GM21717 (cell line): ENCODE measurements around the gene PAX7.
"Not testable (repeated sequence)": the region's sequence is repeated elsewhere in the genome, so short reads cannot be mapped to it uniquely, and the experiment has no call there.

ENCODE experiments used
- ATAC-seq: cut with Tn5 transposase; IDR thresholded peaks from one replicate; pipeline ENCODE4 v1.9.1; 2021; ENCODE audit warnings: mild to moderate bottlenecking, moderate library complexity; ENCODE audit not compliant: unreplicated experiment

The PAX7 gene

DNA sequence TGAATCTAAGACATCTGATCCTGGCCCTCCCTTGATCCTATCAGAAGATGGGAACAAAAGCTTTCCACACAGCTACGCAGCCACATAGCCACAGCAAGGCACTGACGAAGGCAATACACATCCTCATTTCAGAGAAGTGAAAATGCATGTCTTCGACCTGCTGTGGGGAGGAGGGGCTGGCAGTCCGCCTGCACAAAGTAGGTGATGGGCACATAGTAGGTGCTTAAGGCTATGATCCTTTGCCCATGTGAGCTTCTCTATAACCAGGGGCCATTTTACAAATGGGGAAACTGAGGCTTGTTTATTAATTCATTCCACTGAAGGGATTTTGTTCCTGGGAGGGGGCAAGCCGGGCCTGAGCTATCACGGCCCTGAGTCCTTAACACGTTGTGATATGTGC is 94.2 kb downstream of the PAX7 start:
- no peak for ATAC-seq

DNA sequence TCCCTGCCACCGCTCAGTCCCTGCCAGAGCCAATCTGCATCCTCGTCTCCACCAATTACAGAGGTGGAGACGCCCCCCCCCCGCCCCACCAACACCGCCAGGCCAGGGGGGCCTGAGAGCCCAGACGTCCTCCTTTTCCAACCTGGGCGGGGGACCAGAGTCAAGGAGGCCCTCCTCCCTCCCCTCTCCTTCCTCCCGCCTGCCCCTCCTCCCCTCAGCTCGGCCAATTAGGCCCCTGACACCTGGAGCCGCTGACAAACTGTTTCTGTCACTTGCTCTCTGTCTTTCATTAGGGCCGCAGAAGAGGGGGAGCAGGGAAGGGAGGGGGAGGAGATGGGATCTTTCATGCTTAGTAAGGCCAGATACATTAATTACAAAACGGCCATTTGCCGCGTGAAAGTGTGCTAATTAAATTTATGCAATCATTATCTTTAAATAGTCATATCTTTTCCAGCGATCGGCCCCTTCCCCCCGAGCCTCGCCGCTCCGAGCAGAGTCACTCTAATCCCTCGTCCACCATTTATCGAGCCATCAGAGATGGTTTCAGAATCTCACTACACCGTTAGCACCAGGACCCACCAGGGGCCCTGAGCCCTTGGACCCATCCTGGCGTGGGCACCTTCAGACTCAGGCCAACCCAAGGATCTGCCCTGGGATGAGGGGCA is 94.7 kb downstream of the PAX7 start:
- no peak for ATAC-seq

DNA sequence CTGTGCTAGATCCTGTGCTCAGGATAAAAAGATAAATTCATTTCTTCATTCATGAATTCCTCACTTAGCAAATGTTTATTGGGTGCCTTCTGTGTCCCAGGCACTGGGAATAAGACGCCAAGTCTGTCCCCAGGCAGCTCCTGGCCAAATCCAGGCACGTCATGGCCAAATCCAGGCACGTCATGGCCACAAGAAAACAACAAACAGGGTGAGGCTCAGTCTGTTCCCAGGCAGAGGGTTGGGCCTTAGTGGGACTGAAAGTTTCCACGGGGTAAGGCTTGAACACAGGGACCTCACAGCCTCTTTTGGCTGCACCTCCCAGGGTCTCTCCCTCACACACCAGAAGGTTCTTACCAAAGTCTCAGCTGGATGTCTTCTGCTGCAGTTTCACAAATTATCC is 95.7 kb downstream of the PAX7 start:
- no peak for ATAC-seq

DNA sequence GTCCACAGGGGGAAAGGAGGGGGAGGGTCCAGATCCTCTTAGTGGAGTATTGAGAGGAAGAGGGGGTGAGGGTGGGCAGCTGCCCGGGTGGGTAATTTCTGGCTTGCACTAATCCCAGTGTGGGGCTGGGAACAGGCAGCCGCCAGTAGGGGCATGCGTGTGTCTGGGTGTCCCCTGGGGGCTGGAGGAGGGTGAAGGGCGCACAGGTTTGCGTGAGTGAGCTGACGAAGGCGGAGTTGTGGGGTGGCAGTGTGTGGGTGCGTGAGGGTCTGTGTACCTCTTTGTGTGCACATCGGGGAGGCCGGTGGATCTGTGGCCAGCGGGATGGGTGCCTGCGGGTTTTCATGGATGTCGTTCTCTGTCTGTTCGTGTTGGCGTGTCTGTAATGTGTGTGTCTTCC is 97.3 kb downstream of the PAX7 start:
- no peak for ATAC-seq

DNA sequence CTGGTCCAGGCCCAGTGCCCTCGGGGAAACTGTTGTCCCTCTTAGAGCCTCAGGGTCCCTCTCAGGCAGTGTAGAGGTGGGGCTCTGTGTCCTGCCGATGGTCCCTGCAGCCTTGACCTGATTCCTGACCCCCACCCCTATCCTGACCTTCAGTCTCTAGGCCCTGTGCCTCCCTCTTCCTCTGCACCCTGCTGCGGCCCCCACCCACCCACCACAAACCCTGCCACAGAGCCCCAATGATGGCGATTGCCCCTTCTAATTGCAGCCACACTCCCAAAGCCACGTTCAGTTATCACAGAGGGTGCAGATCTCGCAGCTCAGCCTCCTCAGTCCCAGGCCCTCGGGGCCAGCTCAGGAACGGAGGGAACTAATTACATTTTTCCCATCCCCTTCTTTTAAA is 99.7 kb downstream of the PAX7 start:
- ATAC-seq: no peak

DNA sequence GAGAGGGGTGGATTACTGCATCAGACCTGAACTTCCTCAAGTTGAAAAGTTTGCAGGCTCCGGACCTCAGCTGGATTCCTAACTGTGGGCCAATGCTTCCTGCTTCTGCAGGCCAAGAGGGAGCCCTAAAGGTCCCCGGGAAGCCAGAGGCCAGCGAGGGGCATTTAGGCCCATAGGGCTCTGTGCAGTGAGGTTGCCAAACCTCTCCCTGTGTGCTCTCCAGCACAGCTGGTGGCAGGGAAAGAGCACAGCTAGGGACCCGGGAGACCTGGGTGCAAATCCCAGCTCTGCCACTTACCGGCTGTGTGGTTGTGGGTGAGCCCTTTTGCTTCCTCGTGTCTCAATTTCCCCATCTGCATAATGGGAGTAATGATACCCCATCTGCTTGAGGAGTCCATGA is 100.5 kb downstream of the PAX7 start:
- ATAC-seq: no peak

DNA sequence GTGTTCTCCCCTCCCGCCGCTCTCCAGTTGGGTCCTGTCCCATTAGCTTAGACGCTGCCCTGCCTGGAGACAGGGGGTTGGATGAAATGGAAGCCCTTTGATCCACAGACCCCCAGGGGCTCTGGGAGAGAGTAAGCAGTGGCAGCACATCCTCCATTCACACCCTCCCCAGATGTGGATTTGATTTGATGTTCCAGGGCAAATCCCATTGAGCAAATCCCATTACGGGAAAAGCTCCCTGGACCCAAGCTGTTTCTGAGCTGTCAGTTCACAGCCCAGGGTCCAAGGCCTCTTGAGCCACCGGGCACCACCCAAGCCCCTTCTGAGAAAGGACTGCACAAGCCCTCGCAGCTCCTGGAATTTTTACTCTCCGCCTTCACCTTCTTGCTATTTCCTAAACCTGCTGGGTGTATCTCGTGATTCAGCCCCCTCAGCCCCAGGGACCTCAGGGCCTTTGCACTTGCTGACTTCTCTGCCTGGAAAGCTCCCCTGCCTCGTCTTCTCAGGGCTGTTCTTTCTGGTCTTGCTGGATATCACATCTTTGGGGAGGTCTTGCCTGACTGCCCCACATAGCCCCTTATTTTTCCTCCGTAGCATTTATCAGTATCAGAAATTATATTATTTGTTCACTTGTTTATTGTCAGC is 101.1 kb downstream of the PAX7 start:
- no peak for ATAC-seq

DNA sequence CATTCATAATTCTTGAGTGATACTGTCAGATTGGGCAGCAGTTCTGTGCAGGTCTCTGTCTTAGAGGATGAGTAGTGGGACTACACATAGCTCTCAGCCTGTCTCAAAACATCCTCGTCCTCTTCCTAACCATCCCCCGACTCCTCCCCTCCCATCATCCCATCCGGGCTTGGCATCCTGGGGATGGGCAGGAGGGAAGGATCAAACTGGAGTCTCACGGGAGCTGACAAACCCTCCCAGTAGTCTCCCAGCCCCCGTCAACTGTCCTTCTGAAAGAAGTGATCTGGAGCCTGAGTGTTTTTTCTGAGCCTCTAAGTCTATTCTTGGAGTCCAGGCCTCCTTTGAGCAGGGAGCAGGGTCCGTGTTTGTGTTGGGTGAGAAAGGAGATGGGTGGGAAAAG is 102.0 kb downstream of the PAX7 start:
- no peak for ATAC-seq

DNA sequence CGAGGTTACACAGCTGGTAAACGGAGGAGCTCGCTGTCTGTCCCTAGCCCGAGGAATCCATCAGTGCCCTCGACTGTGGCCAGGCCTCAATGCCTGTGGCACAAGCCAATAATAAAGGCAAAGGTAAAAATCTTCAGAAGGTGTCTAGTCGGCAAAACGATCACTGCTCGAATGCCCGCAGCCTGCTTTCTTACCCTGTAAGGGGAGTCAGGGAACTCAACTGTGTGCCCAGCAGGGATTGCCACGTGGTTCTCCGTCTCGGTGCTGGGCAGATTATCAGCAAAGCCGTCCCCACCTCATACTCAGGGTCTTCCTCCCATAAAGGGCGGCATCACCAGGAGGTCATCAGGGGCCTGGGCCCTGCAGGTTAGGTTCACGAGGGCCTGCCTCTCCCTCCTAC is 103.4 kb downstream of the PAX7 start:
- ATAC-seq: no peak

DNA sequence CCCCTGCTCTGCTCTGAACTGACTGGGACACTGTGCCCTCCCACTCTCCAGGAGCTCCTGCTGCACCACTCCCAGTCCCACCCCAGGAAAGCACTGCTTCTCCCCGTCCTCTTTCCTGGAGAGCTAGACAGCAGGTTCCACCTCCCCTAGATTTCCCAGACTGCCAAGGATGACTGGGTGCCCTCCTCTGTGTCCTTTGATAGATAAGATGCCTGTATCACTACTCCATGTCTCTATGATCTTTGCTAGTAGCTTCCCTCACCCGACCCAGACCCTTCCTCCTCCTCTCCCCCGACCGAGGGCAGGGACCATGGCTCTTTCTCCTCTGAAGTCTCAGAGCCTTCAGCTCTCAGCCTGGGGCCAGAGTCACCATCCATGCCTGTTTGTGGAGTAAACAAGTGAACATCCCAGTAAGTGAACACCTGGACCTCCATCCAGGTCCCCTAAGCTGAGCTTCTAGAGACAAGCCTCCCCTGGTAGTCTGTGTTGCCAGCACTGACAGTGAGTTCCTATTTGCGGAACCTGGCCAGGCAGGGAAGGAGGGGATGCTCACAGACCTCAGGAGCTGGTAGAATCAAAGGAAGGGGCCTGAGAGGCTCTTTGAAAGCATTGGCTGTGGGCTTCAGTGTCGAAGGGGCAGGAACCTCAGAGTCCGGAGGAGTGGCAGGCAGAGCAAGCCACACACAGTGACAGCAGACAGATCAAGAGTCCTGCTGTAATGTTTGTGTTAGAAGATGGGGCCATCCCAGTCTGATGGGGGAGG is 104.0 kb downstream of the PAX7 start:
- no peak for ATAC-seq

DNA sequence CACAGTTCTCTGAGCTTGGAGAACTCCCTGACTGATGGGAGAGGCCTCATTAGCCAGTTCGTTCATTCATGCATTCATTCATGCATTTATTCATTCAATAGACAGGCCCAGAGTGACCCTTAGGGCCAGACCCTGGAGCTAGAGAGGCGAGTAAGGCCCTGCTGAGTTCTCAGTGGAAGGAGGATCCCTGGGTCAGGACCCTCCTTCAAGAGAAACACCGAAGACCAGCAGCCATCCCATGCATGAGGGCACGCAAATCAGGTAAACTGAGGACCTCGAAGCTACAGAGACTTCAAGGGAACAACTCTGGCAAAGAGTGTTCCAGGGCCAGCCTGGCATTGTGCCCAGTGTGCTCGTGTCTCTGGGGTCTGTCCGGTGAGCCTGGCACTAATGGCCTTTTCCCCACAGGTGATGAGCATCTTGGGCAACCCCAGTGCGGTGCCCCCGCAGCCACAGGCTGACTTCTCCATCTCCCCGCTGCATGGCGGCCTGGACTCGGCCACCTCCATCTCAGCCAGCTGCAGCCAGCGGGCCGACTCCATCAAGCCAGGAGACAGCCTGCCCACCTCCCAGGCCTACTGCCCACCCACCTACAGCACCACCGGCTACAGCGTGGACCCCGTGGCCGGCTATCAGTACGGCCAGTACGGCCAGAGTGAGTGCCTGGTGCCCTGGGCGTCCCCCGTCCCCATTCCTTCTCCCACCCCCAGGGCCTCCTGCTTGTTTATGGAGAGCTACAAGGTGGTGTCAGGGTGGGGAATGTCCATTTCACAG is 104.8 kb downstream of the PAX7 start:
- ATAC-seq: no peak

DNA sequence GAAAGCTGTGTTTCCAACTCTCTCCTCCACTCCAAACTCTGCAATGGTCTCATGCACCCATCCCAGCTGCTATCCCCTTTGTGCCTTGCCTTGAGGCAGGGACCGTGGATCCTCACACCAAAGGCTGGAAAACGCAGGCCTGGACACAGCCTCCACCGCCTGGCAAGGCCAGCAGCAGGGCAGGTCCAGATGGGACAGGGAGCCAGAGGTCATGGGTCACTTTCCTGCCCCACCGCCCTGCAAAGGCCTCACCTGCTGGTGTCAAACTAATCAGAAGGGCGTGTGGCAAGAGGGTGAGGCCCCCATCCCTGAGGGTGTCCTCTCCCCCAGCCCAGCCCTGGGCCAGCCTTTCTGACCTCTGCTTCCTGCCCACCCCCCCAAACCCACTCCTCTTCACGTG is 106.3 kb downstream of the PAX7 start:
- no peak for ATAC-seq

DNA sequence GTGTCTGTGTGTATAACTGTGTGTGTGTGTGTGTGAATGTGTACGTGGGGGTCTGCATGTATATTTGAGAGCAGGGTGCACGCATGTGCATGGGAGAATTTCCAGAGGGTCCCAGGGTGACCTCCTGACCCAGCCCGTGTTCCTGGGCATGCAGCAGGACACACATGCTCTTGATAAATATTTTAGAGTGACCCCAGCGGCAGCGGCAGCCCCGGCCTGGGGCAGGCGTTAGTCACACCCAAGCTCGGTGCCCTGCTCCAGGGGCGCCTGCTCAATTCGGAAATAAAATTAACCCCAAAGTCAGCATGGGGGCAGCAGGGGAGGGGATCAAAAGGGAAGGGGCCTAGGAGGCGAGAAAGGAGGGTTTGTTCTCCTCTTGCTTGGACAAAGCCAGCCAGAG is 107.5 kb downstream of the PAX7 start:
- ATAC-seq: no peak

DNA sequence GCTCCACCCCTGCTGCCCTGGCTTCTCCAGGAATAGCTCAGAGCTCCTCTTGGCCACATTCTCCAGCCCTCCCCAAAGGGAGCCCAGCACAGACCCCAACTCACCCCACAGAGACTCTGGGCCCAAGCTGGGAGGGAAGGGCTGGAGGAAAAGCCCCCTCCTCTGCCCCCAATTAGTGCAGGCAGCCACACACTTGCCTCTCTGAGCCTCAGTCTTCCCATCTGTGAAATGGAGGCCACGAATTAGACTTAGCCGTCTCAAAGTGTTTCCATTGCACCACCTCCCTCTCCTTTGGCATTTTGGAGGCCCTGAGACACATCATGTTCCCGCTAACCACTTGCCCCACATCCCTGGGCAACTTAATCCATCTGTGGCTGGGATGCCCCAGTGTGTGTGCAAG is 108.0 kb downstream of the PAX7 start:
- no peak for ATAC-seq

DNA sequence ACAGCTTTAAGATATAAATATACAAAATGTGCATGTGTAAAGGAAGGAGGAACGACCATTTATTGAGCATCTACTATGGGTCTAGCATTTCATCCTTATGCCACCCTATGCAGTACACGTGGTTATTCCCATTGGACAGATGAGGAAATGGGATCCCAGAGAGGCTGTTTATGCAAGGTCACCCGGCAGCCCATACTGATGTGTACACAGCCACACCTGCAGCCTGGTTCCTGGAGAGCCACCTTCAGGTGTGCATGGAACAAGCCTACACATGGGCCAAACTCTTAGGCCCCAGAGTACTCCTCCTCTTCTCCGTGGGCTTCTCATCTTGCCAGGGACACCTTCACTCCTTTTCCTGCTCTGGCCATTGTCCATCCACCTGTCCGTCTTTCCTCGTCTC is 108.8 kb downstream of the PAX7 start:
- ATAC-seq: no peak

DNA sequence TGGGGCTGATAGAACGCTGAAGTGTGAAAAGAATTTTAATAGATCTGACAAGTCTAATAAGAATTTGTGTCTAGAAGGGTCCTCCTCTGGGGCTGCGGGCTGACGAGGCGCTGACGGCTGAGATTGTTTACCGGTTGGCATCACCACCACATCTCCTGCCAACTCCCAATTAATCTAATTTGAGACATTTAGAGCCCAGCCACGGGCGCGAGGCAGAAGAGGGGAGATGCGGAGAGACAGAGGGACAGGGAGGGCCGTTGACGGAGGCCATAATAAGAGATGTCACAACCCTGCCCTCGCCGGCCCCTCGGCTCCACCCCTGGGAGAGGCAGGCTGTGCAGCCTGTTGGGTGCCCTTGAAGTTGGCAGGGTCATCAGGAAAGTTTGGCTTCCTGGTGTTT is 109.3 kb downstream of the PAX7 start:
- ATAC-seq: no peak

DNA sequence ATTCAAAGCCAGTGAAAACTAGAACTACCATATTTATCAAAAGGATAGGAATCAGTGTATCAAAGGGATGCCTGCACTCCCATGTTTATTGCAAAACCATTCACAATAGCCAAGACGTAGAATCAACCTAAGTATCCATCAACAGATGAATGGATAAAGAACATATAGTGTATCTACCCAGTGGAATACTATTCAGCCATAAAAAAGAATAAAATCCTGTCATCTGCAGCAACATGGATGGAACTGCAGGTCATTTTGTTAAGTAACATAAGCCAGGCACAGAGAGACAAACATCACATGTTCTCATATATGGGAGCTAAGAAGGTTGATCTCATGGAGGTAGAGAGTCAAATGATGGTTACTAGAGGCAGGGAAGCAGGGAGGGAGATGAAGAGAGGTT is 110.0 kb downstream of the PAX7 start:
- no peak for ATAC-seq

DNA sequence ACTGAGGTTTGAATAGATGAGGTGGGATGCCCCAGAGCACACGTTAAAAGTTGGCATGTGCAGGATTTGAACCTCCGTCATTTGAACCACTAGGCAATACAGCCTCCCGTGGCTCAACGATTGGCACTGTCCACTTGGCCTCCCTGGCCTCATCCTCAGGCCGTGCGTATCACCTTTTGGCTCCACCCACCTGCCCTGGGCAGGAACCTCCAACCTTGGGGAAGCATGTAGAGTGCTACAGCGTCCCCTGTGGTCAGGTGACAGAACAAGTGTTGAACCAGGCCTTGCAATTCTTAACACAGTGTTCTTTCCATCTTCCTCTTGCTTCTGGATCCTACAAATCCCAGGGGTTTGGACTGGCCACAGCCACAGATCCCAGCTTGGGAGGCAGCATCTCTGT is 112.6 kb downstream of the PAX7 start:
- ATAC-seq: no peak

DNA sequence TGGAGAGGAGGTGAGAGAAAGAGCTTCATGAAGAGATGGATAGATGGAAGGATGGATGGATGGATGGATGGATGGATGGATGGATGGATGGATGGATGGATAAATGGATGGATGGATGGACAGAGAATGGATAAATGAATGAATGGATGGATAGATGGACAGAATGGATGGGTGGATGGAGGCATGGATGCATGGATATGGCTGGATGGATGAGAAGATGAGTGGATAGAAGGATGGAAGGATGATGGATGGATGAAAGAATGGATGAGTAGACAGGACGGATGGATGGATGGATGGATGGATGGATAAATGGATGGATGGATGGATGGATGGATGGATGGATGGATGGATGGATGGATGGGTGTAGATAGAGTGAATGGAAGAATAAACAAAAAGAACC is 113.7 kb downstream of the PAX7 start:
- ATAC-seq: not testable (repeated sequence)

DNA sequence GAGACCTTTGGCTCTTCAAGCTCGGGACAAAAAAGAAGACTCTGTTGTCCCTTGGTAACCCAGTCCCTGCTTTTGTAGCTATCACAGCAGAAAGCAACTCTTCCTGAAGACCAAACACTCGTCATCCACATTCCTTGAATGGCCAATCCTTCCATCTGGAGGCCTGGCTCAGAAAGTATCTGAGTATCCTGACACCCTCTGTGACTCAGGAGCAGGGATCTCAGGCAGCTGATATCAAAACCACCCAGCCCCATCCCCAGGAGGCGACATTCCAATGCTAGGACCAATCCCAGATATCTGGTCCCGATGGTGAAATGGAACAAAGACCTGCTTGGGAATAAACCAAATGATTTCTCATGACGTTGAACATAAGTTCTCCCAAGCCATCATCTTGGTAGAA is 116.3 kb downstream of the PAX7 start:
- ATAC-seq: no peak

DNA sequence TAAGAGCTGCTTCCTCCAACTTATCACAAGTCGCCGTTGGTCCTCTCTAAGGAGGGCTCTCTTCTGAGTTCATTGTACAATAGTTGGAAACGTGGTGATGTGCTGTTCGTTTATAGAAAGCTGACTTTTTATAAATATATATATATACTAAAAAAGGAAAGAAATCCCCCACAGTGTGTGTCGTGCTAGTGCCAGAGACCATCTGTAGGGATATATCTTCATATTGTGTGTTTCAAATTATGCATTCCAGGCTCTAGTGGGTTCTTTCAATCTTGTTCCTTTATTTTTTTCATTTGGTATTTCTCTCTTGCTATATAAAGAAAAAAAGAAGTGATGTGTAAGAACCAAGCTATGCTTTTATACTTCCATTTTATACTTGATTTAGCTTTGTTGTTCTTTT is 117.0 kb downstream of the PAX7 start:
- ATAC-seq: no peak

DNA sequence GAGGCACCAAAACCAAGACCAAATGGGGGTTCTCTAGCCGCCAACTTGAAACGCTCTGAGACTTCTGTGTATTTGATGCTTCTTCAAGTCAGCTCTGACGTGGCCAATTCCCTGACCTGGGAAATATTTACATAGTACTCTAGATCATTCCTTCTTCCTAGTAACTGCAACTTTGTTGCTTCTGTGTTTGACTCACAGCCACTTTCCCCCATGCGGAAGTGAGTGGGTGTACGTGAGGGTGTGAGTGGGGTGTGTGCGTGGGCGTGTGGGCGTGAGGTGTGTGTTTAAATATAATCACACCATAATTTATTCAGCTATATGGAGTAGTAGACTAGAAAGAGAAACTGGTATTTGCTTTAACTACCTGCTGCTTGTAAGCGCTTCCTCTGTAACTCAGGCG is 117.8 kb downstream of the PAX7 start:
- ATAC-seq: no peak
